ENCODE data around the gene DNER.

- TF ChIP-seq, protein P1, sequence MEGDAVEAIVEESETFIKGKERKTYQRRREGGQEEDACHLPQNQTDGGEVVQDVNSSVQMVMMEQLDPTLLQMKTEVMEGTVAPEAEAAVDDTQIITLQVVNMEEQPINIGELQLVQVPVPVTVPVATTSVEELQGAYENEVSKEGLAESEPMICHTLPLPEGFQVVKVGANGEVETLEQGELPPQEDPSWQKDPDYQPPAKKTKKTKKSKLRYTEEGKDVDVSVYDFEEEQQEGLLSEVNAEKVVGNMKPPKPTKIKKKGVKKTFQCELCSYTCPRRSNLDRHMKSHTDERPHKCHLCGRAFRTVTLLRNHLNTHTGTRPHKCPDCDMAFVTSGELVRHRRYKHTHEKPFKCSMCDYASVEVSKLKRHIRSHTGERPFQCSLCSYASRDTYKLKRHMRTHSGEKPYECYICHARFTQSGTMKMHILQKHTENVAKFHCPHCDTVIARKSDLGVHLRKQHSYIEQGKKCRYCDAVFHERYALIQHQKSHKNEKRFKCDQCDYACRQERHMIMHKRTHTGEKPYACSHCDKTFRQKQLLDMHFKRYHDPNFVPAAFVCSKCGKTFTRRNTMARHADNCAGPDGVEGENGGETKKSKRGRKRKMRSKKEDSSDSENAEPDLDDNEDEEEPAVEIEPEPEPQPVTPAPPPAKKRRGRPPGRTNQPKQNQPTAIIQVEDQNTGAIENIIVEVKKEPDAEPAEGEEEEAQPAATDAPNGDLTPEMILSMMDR (optimal IDR thresholded peaks at IDR 0.05 in 1 of 3, IDR thresholded peaks at IDR 0.05 in 1 of 3, conservative IDR thresholded peaks at IDR 0.05 in 1 of 3; ENCODE audit: extremely low read depth in 1 of 3, insufficient read depth in 2 of 3, low read length in 3 of 3), result no peak
- TF ChIP-seq EZH2 (IDR thresholded peaks at IDR 0.05; ENCODE audit: low read length), result no peak
Measured at GRCh38 chr2:229348128-229348527, 366.2 kb downstream of the DNER start.

All from keratinocyte (primary cell).